ENCODE results near the gene SCARB1.

- no peak for TF ChIP-seq EZH2 (IDR thresholded peaks at IDR 0.05; ENCODE audit: insufficient read depth, poor library complexity, severe bottlenecking)
- no peak for TF ChIP-seq EZH2phosphoT487 (IDR thresholded peaks at IDR 0.05; ENCODE audit: insufficient read depth, low read depth)
These were observed 25.5 kb downstream of the SCARB1 start for GRCh38 chr12:124837958-124838803.
